Caco-2 (cell line): ENCODE measurements around the gene MAP4K4. TPM values are rescaled to one million over a fixed set of nuclear protein-coding genes. Genes with fewer than 3 reads are reported as not detected.
A peak's percentile ranks its signal among the peaks of the same experiment; 100 is the strongest.
"Not testable (repeated sequence)": the region's sequence is repeated elsewhere in the genome, so short reads cannot be mapped to it uniquely, and the experiment has no call there.

Experiments
- BruUV-seq: library from RNA; stranded (reverse); fragments of 400-500 nt; replicated peaks from 2 replicates; lab custom pipeline; 2021; lab: Mats Ljungman, UMichigan
- CTCF ChIA-PET: fragments of 300-600 bp; sonication (Branson Sonifier 250); formaldehyde crosslinking; loops from one replicate; lab custom pipeline; 2022; ENCODE audit warnings: antibody characterized with exemption; lab: Charles Lee
- POLR2A ChIA-PET: fragments of 300-600 bp; sonication (Branson Sonifier 250); formaldehyde crosslinking; loops from one replicate; lab custom pipeline; 2022; ENCODE audit warnings: antibody characterized with exemption; lab: Charles Lee
- DNase-seq, 2 experiments: peaks; one replicate each; pipeline versions ENCODE4 v3.0.0 to v3.0.0-alpha.2; 2020 to 2022
- H3K27me3 ChIP-seq: replicated peaks from 2 replicates; pipeline ENCODE4 v1.6.0; 2011; ENCODE audit warnings: low read length; ENCODE audit not compliant: control insufficient read depth, insufficient read depth
- H3K36me3 ChIP-seq: 2 replicates; pipeline ENCODE4 v1.5.1; 2011; ENCODE audit warnings: low read length; ENCODE audit not compliant: control insufficient read depth, insufficient read depth
- H3K4me1 ChIP-seq: fragments of 250-450 bp; sonication (Bioruptor Pico); 2 replicates; pipeline ENCODE4 v1.5.1; 2020; ENCODE audit warnings: mild to moderate bottlenecking
- H3K4me3 ChIP-seq: 2 replicates; pipeline ENCODE4 v1.5.1; 2011; ENCODE audit warnings: low read depth, mild to moderate bottlenecking, control low read depth, low read length
- H3K9me3 ChIP-seq: fragments of 250-450 bp; sonication (Bioruptor Pico); 2 replicates; pipeline ENCODE4 v1.5.1; 2020; ENCODE audit warnings: mild to moderate bottlenecking, moderate library complexity
- H3K27ac Mint-ChIP-seq: one replicate; pipeline ENCODE4 v1.8.0; 2022; ENCODE audit warnings: mixed read lengths; ENCODE audit not compliant: unreplicated experiment
- H3K27me3 Mint-ChIP-seq: one replicate; pipeline ENCODE4 v1.8.0; 2022; ENCODE audit warnings: mixed read lengths; ENCODE audit not compliant: insufficient read depth, unreplicated experiment
- H3K36me3 Mint-ChIP-seq: one replicate; pipeline ENCODE4 v1.8.0; 2022; ENCODE audit warnings: mild to moderate bottlenecking, mixed read lengths; ENCODE audit not compliant: insufficient read depth, unreplicated experiment
- H3K4me1 Mint-ChIP-seq: one replicate; pipeline ENCODE4 v1.8.0; 2022; ENCODE audit warnings: low read depth, mixed read lengths; ENCODE audit not compliant: unreplicated experiment
- H3K4me3 Mint-ChIP-seq: one replicate; pipeline ENCODE4 v1.8.0; 2022; ENCODE audit warnings: mild to moderate bottlenecking, moderate library complexity, mixed read lengths; ENCODE audit not compliant: unreplicated experiment
- H3K9me3 Mint-ChIP-seq: one replicate; pipeline ENCODE4 v1.8.0; 2022; ENCODE audit warnings: mixed read lengths; ENCODE audit not compliant: unreplicated experiment
- intact Hi-C: fragments of 100-400 bp; cut with micrococcal nuclease; formaldehyde crosslinking; loops from one replicate; pipeline ENCODE4 v1.10.0; 2022; ENCODE audit not compliant: unreplicated experiment
- total RNA-seq: library from RNA; stranded (reverse); gene quantifications from 2 replicates; pipeline ENCODE4 v1.2.3, GENCODE V29; 2022
- TF ChIP-seq, protein P1 (sequence below), 2 experiments: fragments of 200-600 bp in 1 of 2; IDR thresholded peaks; 1 replicate in 1 of 2; 2 replicates in 1 of 2; pipeline versions ENCODE4 v1.5.1 to v1.8.0; 2011 to 2022; ENCODE audit warnings: antibody characterized with exemption in 1 of 2, control low read depth in 1 of 2, inconsistent platforms in 1 of 2, low read depth in 1 of 2, low read length in 1 of 2, mild to moderate bottlenecking in 1 of 2, moderate library complexity in 1 of 2; ENCODE audit not compliant: insufficient read depth in 1 of 2, severe bottlenecking in 1 of 2, unreplicated experiment in 1 of 2

MAP4K4 gene
- total RNA-seq, 1 experiment from 2014 or later: 257 TPM

DNA sequence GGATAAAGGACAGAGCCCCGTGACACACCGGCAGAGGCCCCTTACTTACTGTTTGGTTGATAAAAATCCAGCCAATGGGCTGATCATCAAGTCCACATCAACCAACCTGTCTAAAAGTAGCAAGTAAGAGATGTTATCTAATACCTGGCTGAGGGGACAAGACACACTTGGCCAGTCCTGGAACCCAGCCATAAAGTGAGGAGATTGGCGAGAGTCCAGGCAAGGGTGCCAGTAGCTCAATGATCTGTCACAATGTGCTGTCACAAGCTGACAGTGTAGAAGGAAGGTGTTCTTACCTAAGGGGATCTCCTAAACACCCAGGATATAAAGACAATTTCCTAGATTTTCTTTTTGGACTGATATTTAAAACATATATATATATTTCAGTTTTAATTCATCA lies 232.5 kb downstream of the MAP4K4 start:
- no peak for DNase-seq
- Mint-ChIP-seq H3K36me3 (no peaks in the 10 kb centered on the region), H3K27ac (no peak overlapping the region), H3K4me3 (no peak overlapping the region), H3K4me1 (no peaks in the 10 kb centered on the region), H3K9me3 (peaks cover 38% of the 10 kb centered on the region), H3K27me3 (no peaks in the 10 kb centered on the region)
- TF ChIP-seq, protein P1, sequence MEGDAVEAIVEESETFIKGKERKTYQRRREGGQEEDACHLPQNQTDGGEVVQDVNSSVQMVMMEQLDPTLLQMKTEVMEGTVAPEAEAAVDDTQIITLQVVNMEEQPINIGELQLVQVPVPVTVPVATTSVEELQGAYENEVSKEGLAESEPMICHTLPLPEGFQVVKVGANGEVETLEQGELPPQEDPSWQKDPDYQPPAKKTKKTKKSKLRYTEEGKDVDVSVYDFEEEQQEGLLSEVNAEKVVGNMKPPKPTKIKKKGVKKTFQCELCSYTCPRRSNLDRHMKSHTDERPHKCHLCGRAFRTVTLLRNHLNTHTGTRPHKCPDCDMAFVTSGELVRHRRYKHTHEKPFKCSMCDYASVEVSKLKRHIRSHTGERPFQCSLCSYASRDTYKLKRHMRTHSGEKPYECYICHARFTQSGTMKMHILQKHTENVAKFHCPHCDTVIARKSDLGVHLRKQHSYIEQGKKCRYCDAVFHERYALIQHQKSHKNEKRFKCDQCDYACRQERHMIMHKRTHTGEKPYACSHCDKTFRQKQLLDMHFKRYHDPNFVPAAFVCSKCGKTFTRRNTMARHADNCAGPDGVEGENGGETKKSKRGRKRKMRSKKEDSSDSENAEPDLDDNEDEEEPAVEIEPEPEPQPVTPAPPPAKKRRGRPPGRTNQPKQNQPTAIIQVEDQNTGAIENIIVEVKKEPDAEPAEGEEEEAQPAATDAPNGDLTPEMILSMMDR (IDR thresholded peaks at IDR 0.05; ENCODE audit: insufficient read depth in 1 of 2, low read depth in 1 of 2, low read length in 1 of 2, severe bottlenecking in 1 of 2, unreplicated experiment in 1 of 2): no peak
- Histone ChIP-seq H3K27me3 (no peaks in the 10 kb centered on the region), H3K4me3 (no peak overlapping the region), H3K9me3 (peaks cover 18% of the 10 kb centered on the region), H3K36me3 (no peaks in the 10 kb centered on the region), H3K4me1 (no peaks in the 10 kb centered on the region)
- intact Hi-C loops: no loop called here
- ChIA-PET POLR2A (no interaction called here), CTCF (no interaction called here)
- no TSS peak for BruUV-seq

DNA sequence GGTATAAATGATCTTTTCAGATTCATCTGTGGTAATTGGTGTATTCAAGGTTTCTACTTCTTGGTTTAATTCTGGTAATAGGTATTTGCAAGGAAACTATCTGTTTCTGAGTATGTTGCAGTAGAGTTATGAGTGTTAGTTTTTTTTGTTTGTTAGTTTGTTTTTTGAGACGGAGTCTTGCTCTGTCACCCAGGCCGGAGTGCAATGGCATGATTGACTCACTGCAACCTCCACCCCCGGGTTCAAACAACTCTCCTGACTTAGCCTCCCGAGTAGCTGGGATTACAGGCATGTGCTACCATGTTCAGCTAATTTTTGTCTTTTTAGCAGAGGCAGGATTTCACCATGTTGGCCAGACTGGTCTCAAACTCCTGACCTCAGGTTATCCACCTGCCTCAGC lies 233.3 kb downstream of the MAP4K4 start:
- H3K36me3 ChIP-seq: no peaks in the 10 kb centered on the region
- no peaks in the 10 kb centered on the region for H3K27me3 Mint-ChIP-seq
- H3K36me3 Mint-ChIP-seq: no peaks in the 10 kb centered on the region
- ChIA-PET POLR2A (no interaction called here), CTCF (no interaction called here)
- peaks cover 5% of the 10 kb centered on the region; the same call in 1 of the 2 replicates for H3K4me1 ChIP-seq
- no peaks in the 10 kb centered on the region for H3K27me3 ChIP-seq
- no peak overlapping the region for H3K27ac Mint-ChIP-seq
- no peaks in the 10 kb centered on the region for H3K4me1 Mint-ChIP-seq
- H3K9me3 Mint-ChIP-seq: peaks cover 38% of the 10 kb centered on the region
- BruUV-seq: no TSS peak
- TF ChIP-seq, protein P1 (IDR thresholded peaks at IDR 0.05; ENCODE audit: insufficient read depth in 1 of 2, low read depth in 1 of 2, low read length in 1 of 2, severe bottlenecking in 1 of 2, unreplicated experiment in 1 of 2): no peak
- peaks cover 18% of the 10 kb centered on the region for H3K9me3 ChIP-seq
- intact Hi-C loops: no loop called here
- H3K4me3 ChIP-seq: no peak overlapping the region
- DNase-seq: no peak
- H3K4me3 Mint-ChIP-seq: no peak overlapping the region

DNA sequence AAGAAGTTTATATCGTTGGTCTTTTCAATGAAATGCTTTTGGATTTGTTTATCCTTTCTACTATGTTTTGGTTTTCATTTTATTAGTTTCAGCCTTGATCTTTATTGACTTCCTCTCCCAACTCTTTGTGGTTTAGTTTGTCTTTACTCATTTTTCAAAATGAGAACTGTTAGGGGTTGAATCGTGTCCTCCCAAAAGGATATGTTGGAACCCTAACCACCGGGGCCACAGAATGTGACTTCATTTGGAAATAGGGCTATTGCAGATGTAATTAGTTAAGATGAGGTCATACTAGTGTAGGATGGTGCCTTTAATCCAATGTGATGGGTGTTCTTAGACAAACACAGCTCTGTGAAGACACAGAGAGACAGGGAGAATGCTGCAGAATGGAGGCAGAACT lies 233.9 kb downstream of the MAP4K4 start:
- Mint-ChIP-seq H3K4me1 (no peaks in the 10 kb centered on the region), H3K27me3 (no peaks in the 10 kb centered on the region), H3K9me3 (peaks cover 33% of the 10 kb centered on the region), H3K27ac (no peak overlapping the region), H3K36me3 (no peaks in the 10 kb centered on the region), H3K4me3 (no peak overlapping the region)
- TF ChIP-seq, protein P1 (IDR thresholded peaks at IDR 0.05; ENCODE audit: insufficient read depth in 1 of 2, low read depth in 1 of 2, low read length in 1 of 2, severe bottlenecking in 1 of 2, unreplicated experiment in 1 of 2): no peak
- ChIA-PET CTCF (no interaction called here), POLR2A (no interaction called here)
- intact Hi-C loops: no loop called here
- Histone ChIP-seq H3K27me3 (no peaks in the 10 kb centered on the region), H3K4me1 (peaks cover 5% of the 10 kb centered on the region; the same call in 1 of the 2 replicates), H3K36me3 (no peaks in the 10 kb centered on the region), H3K4me3 (no peak overlapping the region), H3K9me3 (peaks cover 17% of the 10 kb centered on the region)
- BruUV-seq: no TSS peak
- no peak for DNase-seq

DNA sequence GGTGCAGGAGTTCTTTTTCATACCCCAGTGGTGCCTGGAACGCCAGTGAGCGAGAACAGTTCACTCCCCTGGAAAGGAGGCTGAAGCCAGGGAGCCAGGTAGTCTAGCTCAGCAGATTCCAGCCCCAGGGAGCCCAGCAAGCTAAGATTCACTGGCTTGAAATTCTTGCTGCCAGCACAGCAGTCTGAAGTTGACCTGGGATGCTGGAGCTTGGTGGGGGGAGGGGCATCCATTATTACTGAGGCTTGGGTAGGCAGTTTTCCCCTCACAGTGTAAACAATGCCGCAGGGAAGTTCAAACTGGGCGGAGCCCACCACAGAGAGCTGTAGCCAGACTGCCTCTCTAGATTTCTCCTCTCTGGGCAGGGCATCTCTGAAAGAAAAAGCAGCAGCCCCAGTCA lies 238.3 kb downstream of the MAP4K4 start:
- intact Hi-C loops, H3K36me3 Mint-ChIP-seq, H3K27ac Mint-ChIP-seq, POLR2A ChIA-PET, H3K4me3 ChIP-seq, H3K27me3 ChIP-seq, H3K9me3 ChIP-seq, CTCF ChIA-PET, H3K4me1 ChIP-seq, H3K36me3 ChIP-seq, H3K4me3 Mint-ChIP-seq, H3K27me3 Mint-ChIP-seq, BruUV-seq, H3K4me1 Mint-ChIP-seq: not testable (repeated sequence)
- peaks cover 40% of the 10 kb centered on the region for H3K9me3 Mint-ChIP-seq
- peak; percentile 42 to 44 for DNase-seq
